Adipose tissue (tissue), 3 donors: ENCODE data around the gene MPIG6B. TPM values are rescaled to one million over a fixed set of nuclear protein-coding genes. Genes with fewer than 3 reads are reported as not detected.

Source experiments
- H3K27ac ChIP-seq: one replicate; pipeline ENCODE4 v1.5.1; 2013; ENCODE audit warnings: low read depth, low read length
- WGBS, 3 donors: extraction: QIAGEN DNeasy Blood & Tissue Kit; methylation state at CpG; one replicate each; pipeline ENCODE4 v1.1.7; 2013; 5-methylcytosine and 5-hydroxymethylcytosine counted together
- polyA plus RNA-seq, 3 donors: library from polyadenylated mRNA; stranded (reverse); fragments of 200-250 nt; gene quantifications; one replicate each; pipeline ENCODE4 v1.2.3, GENCODE V29; 2013
- donor health status: healthy with polysubstance abuse.
- donor health status: Bipolar disorder and iron deficiency.
- donor health status: healthy.

MPIG6B gene
- polyA plus RNA-seq = under 1 TPM in 2 of 3 donors, not detected in 1; 0.06 to 0.22 TPM

GRCh38 chr6:31723245-31723979 lies at the start of gene MPIG6B:
Gene MPIG6B (plus strand): TSS chr6:31723373. CDS start chr6:31723384, 11 bp downstream.
- H3K27ac ChIP-seq = no peak within 1 kb of the TSS
- WGBS, 3 donors = 60 to 77% (median 67%) methylated on average over 41 to 46 of the region's 46 CpGs

- no peak overlapping the region for H3K27ac ChIP-seq
- WGBS, 3 donors = 78 to 89% (median 88%) methylated on average over 4 of the region's 4 CpGs
These were observed 46.8 kb upstream of the MPIG6B start for GRCh38 chr6:31676322-31676903.

- H3K27ac ChIP-seq = no peak overlapping the region
- 72 to 76% (median 73%) methylated on average over 6 of the region's 6 CpGs for WGBS, 3 donors
These were observed 46.3 kb upstream of the MPIG6B start for GRCh38 chr6:31676904-31677303.

- 73 to 75% (median 74%) methylated on average over 8 of the region's 8 CpGs for WGBS, 3 donors
- H3K27ac ChIP-seq = no peak overlapping the region
These were observed 45.2 kb upstream of the MPIG6B start for GRCh38 chr6:31677955-31678354.

GRCh38 chr6:31680226-31681134 lies 42.7 kb upstream of the MPIG6B start, which contains the start of gene LY6G5C:
Gene LY6G5C (minus strand): TSS chr6:31681067. CDS start chr6:31680373, 694 bp downstream.
- no peak within 1 kb of the TSS for H3K27ac ChIP-seq
- WGBS, 3 donors = 12 to 14% (median 13%) methylated on average over 17 of the region's 17 CpGs

GRCh38 chr6:31681135-31681671 lies 42.0 kb upstream of the MPIG6B start:
- H3K27ac ChIP-seq = no peak overlapping the region
- 0 to 1% (median 1%) methylated on average over 36 to 40 of the region's 40 CpGs for WGBS, 3 donors

GRCh38 chr6:31683591-31683990 lies 39.6 kb upstream of the MPIG6B start:
- no peak overlapping the region for H3K27ac ChIP-seq
- 50 to 76% (median 74%) methylated on average over 13 of the region's 13 CpGs for WGBS, 3 donors

GRCh38 chr6:31686483-31686882 lies 36.7 kb upstream of the MPIG6B start:
- WGBS, 3 donors = 84 to 89% (median 87%) methylated on average over 5 of the region's 5 CpGs
- no peak overlapping the region for H3K27ac ChIP-seq

- no peak overlapping the region for H3K27ac ChIP-seq
- WGBS, 3 donors = 88 to 92% (median 92%) methylated on average over 8 of the region's 8 CpGs
These were observed 35.9 kb upstream of the MPIG6B start for GRCh38 chr6:31687321-31687720.

- 78 to 86% (median 79%) methylated on average over 14 of the region's 14 CpGs for WGBS, 3 donors
- H3K27ac ChIP-seq = no peak overlapping the region
These were observed 35.1 kb upstream of the MPIG6B start for GRCh38 chr6:31687860-31688693.

GRCh38 chr6:31689249-31690110 lies 33.7 kb upstream of the MPIG6B start:
- no peak overlapping the region for H3K27ac ChIP-seq
- whole genome bisulfite sequencing, 3 donors = 76 to 84% (median 77%) methylated on average over 11 of the region's 11 CpGs

GRCh38 chr6:31690231-31691077 lies 32.7 kb upstream of the MPIG6B start:
- WGBS, 3 donors = 67 to 80% (median 72%) methylated on average over 10 of the region's 10 CpGs
- no peak overlapping the region for H3K27ac ChIP-seq

- 92 to 94% (median 94%) methylated on average over 6 of the region's 6 CpGs for WGBS, 3 donors
- H3K27ac ChIP-seq = no peak overlapping the region
These were observed 32.1 kb upstream of the MPIG6B start for GRCh38 chr6:31691078-31691463.

GRCh38 chr6:31691564-31692108 lies 31.5 kb upstream of the MPIG6B start:
- no peak overlapping the region for H3K27ac ChIP-seq
- WGBS, 3 donors = 95 to 96% (median 96%) methylated on average over 11 to 12 of the region's 12 CpGs

GRCh38 chr6:31692353-31692752 lies 30.8 kb upstream of the MPIG6B start:
- 83 to 91% (median 87%) methylated on average over 4 of the region's 4 CpGs for WGBS, 3 donors
- H3K27ac ChIP-seq = no peak overlapping the region

- 88 to 93% (median 89%) methylated on average over 9 of the region's 9 CpGs for WGBS, 3 donors
- H3K27ac ChIP-seq = no peak overlapping the region
These were observed 30.3 kb upstream of the MPIG6B start for GRCh38 chr6:31692886-31693285.
